Measurements from ENCODE around the gene GPR61.

GPR61 gene

DNA sequence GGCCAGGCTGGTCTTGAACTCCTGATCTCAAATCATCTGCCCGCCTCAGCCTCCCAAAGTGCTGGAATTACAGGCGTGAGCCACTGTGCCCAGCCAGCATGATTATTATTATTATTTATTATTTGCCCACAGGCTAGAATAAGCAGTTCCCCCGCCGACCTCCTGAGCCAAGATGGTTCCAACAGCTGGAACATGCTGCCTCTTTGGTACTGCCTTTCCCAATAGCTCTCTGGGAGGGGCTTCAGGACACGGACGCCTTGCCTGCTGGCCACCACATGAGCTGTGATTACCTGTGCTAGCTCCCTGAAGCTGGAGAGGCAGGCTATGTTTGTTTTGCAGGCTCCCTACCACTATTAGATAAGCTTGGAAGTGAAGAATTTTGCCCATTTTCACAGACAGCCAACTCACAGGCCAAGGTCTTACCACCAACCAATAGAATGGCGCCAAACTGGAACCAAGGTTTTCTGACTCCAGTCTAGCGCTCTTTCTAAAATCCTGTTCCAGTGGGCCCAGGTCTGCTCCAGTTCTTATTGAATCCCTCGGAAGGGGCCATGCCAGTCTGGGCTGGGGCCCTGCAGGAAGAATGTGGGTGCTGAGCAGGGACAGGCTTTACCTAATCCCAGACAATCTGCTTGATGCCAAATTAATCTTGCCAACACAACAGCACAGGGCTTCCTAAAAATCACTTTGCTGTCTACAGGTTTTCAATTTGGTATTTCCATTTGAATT, 2.1 kb upstream of the GPR61 start:
- DNase-seq, result no peak

DNA sequence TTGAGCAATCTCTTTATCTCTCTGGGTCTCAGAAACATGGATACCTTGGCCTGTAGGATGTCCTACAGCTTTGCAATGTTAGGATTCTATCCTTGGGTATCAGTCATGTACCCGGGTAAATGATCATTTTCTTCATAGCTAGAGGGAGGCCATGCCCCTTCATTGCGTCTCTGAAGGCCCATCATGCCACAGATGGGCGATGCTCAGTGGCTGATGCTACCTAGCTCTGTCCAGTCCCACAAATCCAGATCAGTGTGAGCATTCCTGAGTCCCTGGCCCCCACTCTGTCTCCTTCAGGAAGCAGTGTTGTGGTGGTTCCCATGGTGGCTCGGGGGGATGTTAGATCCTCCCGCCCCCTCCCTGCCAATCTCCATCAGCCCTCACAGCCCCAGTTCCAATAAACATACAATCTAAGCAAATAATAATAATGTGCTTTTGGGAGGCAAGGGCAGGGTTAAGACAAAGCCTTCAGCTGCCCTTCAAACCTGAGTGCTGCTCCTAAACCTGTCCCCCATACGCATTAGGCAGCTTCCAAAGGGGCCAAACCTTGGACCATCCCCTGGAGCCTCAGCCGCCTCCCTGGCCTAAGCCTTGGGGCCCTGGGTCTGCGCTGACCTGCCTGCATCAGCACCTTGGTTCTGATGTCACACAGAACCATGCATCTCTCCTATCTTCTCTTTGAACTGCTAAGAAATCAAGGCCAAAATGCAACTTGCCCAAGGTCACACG, 681 bp upstream of the GPR61 start:
- no peak for DNase-seq

DNA sequence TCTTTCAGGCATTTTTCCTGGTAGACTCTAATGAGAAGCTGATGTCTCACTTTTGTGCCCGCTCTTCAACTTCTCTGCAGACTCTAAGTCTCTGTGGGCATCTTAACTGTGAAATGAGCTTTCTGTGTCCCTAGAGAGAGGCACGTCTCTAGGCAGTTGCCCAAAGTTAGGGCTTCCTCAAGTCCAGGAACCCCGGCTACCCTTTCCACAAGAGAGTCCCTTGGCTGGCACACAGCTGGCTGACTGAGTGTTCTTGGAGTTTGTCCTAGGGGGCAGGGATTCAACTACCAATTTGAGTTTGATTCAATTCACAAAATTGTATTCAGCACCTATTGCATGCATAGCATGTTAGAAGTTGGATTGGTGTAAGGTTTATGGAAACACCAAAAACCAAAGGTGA, 1.4 kb downstream of the GPR61 start:
- no peak for DNase-seq

DNA sequence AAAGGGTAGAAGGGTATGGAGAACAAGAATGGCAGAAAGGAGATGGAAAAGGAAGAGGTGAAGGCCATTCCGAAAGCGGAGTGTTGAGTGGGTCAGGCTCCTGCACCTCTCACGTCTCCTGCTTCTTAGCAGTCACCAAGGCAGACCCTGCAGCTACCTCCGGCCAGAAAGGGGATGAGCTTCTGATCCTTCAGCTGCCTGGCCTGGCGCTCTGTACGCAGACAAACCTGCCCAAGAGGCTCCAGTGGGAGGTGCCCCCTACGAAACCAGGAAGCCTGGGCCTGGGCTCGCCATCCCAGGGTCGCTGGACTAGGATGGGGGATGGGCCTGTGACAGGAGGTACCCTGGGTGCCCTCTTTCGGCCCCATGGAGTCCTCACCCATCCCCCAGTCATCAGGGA, 3.0 kb downstream of the GPR61 start:
- DNase-seq, result no peak

DNA sequence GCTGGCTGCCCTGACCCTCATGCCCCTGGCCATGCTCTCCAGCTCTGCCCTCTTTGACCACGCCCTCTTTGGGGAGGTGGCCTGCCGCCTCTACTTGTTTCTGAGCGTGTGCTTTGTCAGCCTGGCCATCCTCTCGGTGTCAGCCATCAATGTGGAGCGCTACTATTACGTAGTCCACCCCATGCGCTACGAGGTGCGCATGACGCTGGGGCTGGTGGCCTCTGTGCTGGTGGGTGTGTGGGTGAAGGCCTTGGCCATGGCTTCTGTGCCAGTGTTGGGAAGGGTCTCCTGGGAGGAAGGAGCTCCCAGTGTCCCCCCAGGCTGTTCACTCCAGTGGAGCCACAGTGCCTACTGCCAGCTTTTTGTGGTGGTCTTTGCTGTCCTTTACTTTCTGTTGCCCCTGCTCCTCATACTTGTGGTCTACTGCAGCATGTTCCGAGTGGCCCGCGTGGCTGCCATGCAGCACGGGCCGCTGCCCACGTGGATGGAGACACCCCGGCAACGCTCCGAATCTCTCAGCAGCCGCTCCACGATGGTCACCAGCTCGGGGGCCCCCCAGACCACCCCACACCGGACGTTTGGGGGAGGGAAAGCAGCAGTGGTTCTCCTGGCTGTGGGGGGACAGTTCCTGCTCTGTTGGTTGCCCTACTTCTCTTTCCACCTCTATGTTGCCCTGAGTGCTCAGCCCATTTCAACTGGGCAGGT, 3.8 kb downstream of the GPR61 start:
- DNase-seq, result no peak

DNA sequence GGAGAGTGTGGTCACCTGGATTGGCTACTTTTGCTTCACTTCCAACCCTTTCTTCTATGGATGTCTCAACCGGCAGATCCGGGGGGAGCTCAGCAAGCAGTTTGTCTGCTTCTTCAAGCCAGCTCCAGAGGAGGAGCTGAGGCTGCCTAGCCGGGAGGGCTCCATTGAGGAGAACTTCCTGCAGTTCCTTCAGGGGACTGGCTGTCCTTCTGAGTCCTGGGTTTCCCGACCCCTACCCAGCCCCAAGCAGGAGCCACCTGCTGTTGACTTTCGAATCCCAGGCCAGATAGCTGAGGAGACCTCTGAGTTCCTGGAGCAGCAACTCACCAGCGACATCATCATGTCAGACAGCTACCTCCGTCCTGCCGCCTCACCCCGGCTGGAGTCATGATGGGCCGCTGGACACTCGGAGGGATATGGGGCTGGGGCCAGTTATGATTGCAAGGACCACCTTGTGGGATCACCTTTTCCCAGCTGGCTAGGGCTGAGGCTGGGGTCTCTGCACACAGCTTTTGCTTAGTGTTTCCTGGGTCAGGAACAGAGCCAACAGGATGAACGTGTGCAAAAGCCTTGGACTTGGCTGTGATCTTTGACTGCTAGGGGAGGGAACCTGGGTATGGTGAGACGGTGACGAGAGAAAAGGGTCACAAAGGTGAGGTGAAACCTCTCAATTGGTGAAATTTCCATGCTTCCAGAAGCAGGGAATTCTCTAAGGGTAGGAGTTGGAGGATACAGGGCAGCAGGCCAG, 4.5 kb downstream of the GPR61 start:
- no peak for DNase-seq

DNA sequence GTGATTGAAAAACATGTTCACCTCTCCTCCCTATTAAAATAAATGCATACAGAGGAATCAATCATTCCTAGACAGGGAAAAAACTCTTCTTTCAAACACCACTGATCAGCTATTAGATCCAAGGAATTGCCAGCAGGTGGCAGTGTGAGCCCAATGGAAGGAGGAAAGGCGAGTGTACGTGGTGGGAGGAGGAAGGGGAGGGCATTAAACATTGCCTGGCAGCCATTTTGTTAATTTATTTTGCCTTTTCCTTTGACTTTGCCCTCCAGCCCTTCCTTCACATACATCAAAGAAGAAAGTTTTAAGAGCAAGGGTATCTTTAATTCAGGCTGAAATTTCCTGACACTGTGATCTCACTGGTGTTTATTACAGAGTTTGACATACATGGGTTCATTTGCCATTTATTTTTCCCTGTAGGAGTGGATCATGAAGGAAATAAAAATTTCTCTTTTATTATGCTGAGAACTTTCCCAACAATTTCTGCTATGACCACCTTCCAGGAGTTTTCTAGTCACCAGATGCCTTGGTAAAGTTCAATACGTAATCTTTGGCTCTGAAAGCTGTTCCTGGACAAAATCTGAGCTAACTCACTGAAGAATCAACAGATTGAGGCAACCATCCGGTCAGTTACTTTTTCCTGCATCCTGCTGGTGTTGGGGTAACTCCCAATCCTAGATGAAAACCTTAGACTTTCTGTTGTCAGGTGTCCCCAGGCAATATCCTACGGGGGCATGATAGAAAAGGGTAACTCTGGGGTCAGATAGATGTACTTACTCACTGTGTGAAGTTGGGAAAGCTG, 6.8 kb downstream of the GPR61 start:
- DNase-seq, result peak; percentile 75

DNA sequence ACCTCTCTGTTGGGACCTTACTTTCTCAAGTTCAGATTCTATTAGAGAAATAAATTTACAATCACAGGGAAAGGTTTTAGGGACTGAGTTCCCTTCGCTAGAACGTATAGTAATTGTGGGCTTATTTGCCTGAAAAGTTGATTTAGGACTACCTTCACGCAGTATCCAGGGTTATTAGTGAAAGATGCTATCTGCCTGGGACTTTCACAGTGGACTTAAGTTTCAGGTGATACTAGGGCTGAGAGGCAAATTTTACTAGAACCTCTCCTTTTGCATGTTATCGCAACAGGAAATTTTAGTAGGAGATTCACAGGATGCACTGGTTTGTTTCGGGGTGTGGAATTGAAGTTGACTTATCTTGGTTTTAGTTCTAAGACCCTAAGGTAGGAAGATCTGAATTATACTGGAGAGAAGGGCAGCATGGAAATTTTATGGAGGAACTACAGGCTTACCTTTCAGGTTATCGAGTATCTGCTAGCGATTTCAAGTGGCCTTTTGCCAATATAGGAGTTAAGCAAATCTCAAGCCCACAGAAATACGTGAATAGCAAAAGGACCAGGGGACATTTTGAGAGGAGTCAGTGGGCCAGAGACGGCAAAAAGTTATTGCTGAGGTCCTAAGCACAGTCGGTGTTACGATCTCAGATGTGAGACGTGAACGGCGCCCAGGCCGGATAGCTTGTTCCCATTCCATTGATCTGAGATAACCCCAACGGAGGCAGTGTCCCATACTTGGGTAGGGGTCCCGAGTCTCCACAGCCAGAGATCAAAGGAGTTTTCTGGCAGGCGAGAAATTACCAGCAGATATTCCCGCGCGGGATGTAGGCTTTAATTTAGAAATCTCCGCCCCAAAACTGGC, 8.0 kb downstream of the GPR61 start:
- DNase-seq, result peak; percentile 9

DNA sequence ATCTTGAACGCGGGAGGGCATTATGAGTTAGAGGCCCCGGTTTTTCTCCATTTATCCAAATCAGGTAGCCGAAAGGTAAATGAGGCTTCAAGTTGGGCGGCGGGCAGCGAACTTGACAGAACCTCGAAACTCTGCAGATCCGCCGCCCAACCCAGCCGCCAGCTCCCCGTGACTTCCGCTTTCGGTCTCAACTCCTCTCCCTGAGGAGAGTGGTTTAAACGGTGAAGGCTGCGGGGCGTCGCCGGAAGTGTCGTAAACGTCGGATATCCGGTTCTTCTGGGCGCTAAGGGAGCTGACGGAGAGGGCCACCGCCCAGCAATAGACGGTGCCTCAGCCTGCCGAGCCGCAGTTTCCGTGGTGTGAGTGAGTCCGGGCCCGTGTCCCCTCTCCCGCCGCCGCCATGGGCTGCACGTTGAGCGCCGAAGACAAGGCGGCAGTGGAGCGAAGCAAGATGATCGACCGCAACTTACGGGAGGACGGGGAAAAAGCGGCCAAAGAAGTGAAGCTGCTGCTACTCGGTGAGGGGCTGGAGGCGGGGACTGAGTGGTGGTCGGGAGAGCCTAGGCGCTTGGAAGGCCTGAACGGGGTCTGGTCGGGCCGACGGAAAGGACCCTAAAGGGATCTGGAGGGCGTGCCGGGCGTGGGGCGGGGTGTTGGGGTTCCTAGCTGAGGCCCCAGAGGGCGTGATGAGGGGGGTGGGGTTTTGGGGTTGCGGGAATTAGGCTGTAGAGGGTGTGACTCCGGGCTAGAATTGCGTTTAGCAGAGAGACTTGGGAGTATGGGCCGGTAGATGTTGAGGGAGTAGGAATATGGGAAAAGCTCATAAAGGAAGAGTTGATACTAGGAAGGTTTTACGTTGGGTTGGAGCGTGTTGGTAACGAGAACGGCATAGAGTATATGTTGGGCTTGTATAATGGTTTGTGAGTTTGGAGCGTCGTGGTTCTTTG, 8.9 kb downstream of the GPR61 start, which contains the start of gene GNAI3:
TSS of gene GNAI3 (plus strand) at position 295 of the 947 bp plus-strand sequence. CDS start at position 401, 106 bp downstream.
- DNase-seq, result peak; percentile 95

DNA sequence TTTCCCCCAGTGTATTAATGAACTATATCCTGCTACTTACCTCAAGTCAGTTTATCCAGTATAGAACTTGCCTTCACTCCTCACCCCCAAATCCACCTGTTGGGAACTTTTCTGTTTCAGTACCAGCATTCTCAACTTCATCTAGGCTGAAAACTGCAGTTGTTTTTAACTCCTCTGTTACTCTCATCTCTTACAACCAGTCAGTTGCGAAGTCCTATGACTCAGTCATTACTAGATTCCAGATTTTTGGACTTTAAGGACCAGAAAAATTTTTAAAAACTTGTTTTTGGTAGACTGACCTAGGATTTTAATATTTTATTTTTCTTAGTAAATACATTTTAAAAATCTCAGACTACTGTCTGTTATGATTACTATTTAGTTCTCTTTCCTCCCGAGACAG, 16.9 kb downstream of the GPR61 start:
- no peak for DNase-seq

DNA sequence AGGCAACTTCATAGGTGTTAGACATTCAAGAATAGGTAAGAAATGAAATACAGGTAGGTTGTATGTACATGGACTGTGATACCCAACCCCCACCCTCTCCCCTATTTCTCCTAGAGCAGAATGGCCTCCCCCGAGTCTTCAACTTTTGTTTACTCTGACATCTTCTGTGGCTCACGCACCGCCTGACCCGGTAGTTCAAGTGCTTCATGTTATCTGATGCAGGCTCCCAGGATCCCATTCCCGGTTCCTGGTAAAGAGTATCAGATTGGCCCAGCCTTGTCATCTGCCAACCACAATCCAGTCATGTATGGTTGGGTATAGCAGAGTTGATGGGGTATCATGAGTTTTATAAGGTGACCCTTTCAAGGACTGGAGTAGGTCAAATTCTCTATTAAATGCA, 17.8 kb downstream of the GPR61 start:
- DNase-seq, result no peak

DNA sequence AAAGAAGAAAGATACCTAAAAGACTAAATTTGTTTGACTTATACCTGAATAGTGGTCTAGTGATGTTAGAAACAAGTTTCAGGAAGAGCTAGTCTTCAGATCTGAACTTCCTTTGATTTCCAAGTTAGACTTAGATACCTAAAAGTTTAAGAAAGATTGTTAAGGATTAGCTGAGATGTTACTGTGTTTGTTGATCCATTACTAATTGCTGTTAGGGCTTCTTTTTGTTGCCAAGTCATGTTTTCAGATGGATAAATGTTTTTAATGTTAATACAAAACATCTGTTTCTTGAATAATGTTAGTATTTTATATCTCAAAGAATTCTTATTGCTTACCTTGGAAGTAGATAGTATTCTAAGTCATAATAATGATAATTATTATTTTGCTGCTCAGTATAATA, 20.3 kb downstream of the GPR61 start:
- DNase-seq, result no peak

DNA sequence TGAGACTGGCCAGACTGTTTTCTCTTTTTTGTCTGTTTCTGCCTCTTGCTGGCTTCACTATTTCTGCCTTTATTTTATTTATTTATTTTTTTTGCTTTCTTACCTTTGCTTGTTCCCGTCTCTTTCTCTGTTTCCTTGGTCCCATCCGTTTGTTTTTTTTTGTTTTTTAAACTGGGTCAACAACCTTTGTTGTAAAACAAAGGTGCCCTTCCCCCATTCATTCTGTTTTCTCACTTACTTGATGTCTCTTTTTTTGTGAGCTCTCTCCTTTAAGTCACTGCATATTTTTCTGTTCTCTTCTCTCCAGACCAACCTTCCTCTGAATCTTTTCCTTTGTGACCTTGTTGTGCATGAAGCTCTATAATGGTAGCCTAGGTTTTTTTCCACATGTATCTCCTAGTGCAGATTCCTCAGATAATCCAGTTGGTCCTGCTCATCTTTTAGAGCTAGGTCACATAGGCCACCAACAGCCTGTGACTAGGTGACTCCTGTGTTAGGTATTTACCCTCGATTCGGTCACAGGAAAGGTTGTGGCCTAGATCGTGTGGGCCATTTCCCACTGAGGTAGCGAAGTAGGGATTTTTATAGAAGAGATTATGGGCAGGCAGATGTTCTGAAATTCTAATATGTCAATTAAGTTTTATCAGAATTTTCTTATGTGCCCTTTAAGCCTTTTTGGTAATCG, 24.7 kb downstream of the GPR61 start:
- no peak for DNase-seq

DNA sequence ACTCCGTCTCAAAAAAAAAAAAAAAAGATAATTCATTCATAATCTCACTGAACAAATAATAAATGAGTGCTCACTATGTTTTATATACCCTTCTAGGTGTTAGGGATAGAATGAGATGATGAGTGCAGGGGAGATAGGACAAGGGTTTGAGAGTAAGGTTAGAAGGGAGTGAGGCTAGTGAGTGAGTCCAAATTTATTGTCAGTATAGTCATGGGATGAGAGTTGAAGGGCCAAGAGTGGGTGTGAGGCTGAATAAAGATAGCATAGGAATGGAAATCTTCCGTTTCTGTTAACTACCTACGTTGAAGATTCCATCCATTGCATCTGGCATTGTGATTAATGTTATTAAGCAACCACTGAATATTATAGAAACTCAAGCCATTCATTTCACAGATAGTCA, 25.6 kb downstream of the GPR61 start:
- no peak for DNase-seq

DNA sequence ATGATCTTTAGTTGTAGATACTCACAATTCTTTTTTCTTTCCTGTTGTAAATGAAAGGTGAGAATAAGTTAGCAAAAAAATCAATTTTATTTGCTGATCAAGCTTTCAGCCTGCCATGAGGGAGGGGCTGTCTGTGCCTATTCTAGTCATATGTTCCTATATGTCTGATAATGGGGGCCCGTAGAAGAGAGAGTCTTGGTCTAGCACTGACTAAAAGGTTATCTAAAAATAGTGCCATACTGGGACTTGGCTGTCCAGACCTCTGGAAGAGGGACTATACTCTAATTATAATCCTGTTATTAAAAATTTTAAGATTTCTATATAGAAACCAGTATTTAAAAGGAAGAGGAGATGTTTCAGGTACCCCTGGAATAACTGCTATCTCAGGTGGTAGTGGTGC, 27.3 kb downstream of the GPR61 start:
- no peak for DNase-seq

DNA sequence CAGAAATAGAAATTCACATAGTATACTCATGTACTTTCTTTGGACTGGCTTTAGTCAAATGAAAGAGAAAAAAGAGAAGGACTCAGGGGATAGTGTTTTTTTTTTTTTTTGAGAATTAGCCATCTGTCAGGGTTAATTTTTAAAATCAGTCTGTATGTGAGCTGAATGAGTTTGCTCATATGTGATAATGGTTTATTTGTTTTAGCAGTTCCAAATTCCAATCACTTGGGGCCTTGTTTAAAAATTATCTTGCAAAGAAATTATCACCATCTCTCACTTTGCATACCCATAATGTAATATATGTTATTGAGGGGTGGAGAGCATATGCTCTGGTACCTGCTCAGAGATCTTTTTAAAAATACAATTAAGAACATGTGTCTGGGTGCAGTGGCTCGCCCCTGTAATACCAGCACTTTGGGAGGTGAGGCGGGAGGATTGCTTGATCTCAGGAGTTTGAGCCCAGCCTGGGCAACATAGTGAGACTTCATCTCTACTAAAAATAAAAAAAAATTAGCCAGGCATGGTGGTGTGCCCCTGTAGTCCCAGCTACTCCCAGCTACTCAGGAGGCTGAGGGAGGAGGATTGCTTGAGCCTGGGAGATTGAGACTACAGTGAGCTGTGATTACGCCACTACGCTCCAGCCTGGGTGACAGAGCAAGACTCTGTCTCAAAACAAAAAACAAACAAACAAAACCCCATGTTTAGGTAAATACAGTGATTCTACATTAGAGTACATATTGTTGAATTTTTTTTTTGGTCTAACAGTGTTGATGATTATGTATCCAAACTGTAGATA, 28.4 kb downstream of the GPR61 start:
- no peak for DNase-seq

DNA sequence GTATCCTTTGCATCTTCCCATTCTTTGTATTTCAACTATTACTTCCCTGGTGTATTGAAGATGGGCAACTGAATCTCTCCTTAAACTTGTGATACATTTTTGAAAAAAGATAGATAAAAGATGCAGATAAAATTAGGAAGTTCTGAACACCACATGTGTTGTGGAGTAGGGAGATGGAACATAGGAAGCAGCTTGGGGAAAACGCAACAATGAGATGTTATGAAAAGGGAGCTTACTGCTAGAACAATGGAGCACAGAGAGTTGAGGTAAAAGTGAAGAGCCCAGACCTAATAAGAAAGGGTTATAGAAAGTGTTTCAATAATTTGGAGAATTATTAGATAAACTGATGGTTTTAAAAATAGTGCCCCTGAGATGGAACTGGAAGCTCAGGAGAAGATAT, 29.7 kb downstream of the GPR61 start:
- DNase-seq, result no peak

DNA sequence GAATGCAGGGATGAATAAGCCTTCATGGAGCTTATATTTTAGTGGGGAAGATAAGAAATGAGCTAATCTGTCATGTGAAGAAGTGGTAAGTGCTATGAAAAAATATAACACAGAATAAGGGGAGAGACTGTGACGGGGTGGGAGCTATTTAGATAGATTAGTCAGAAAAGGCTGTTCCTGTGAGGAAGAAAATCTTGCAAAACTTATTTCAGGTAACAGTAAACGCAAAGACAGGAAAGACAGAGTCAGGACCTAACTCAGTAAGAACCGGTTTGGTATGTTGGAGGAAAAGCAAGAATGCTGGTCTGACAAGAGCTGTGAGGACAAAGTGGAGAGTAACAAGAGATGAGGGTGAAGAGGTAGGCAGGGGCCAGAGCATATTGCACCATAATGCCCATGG, 30.7 kb downstream of the GPR61 start:
- no peak for DNase-seq

DNA sequence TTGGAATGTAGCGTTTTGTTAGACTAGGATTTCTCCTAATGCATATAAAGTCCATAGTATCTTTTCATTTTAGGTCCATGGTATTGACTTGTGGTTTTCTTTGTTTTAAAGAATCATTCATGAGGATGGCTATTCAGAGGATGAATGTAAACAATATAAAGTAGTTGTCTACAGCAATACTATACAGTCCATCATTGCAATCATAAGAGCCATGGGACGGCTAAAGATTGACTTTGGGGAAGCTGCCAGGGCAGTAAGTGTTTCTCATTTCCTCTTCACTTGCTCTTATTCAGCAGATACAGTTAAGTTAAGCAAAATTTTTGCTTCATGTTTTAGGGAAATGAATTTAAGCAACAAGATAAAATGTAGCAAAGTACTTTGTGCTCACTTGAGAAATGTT, 34.1 kb downstream of the GPR61 start:
- DNase-seq, result no peak
